NCI-H510A treated with DMSO at 0.1 percent for 48 hours (cell line): Measurements from ENCODE around the gene XAF1.
"Not testable (repeated sequence)": the region's sequence is repeated elsewhere in the genome, so short reads cannot be mapped to it uniquely, and the experiment has no call there.

Experiments used
- DNase-seq: peaks from one replicate; lab custom pipeline; 2025; lab: John Stamatoyannopoulos, UW

Gene XAF1

GRCh38 chr17:6800422-6801027 lies 44.7 kb downstream of the XAF1 start:
- DNase-seq = no peak

- no peak for DNase-seq
These were observed 55.7 kb downstream of the XAF1 start for GRCh38 chr17:6811510-6811909.

- no peak for DNase-seq
These were observed 56.4 kb downstream of the XAF1 start for GRCh38 chr17:6812295-6812694.

- no peak for DNase-seq
These were observed 59.9 kb downstream of the XAF1 start for GRCh38 chr17:6815775-6816174.

- not testable (repeated sequence) for DNase-seq
These were observed 60.5 kb downstream of the XAF1 start for GRCh38 chr17:6816368-6816767.

GRCh38 chr17:6818938-6819337 lies 63.1 kb downstream of the XAF1 start:
- no peak for DNase-seq

GRCh38 chr17:6823011-6823442 lies 67.2 kb downstream of the XAF1 start:
- no peak for DNase-seq
